HG03139 (cell line): ENCODE data around the gene ADAM17.
"Not testable (repeated sequence)": the region's sequence is repeated elsewhere in the genome, so short reads cannot be mapped to it uniquely, and the experiment has no call there.

Source experiments
- ATAC-seq: cut with Tn5 transposase; IDR thresholded peaks from one replicate; pipeline ENCODE4 v1.9.1; 2021; ENCODE audit not compliant: unreplicated experiment

ADAM17 gene

DNA sequence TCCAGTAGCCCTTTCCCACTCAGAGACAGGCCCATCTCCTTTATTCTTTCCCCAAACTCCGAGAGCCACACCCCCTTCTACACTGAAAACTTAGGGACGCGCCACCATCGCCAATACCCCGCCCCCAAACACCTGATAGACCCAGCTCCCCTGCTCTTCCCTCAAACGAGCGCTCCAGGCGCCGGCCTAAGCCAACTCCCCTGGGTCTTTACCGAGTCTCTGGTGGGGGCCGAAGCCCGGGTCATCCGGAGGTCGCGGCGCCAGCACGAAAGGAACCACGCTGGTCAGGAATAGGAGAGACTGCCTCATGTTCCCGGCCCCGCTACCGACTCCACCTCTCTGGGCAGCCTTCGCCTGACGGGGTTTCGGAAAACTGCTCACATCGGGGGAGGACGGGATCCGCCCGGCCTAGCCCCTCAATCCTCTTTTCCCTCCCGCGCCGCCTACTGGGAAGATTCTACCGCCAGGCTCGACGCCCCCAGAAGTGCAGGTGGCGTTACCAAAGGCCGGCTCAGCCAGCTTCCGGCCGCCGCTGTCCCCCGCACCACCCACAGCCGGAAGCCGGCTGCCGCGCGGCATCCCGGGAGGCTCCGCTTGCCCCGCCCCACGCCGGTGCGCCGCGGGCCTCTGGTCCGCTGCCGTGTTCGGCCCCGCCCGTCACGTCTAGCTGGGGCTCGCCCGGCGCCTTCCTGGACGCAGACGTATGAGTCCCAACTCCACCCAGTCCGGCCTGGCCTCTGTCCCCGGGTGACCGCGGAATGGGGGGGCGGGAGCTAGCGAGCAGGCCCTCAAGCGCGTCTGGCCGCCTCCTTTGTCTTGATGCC is at the start of gene ADAM17:
ADAM17 (minus strand) TSS at position 534 of the 824 bp plus-strand sequence; CDS start at position 309, 225 bp downstream.
- peak; percentile 87 for ATAC-seq

DNA sequence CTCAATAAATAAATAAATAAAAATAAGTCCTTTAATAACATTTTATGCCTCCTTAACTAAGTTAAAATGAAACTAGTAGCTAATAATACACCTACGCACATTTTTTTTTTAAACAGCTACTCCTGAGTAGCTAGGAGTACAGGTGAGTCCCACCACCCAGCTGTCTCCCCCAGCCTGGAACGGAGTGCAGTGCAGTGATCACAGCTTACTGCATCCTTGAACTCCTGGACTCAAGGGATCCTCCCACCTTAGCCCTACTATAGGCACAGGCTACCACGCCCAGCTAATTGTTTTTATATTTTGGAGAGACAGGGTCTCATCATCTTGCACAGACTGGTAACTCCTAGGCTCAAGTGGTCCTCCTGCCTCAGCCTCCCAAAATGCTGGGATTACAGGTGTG is 46.8 kb upstream of the ADAM17 start:
- no peak for ATAC-seq

DNA sequence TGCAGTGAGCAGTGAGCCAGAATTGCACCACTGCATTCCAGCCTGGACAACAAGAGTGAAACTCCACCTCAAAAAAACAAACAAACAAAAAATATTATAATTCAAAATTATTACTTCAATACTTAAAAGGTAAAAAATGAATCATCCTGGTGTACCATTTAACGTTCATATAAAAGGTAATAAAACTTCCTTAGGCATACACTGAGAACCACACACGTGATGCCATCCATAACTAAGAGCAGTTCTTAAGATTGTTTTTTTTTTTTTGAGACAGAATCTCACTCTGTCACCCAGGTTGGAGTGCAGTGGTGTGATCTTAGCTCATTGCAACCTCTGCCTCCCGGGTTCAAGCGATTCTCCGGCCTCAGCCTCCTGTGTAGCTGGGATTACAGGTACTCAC is 45.8 kb upstream of the ADAM17 start:
- ATAC-seq = no peak

DNA sequence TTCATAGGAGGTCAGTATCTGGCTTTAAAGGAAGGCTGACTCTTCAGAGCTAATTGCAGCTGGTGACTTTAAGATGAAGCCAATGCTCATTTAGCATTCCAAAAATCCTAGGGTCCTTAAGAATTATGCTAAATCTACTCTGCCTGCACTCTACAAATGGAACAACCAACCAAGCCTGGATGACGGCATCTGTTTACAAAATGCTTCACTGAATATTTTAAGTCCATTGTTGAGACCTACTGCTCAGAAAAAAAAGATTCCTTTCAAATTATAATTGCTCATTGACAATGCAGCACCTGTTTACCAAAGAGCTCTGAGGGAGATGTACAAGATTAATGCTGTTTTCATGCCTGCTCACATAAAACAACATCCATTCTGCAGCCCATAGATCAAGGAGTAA is 43.8 kb upstream of the ADAM17 start:
- ATAC-seq = no peak

DNA sequence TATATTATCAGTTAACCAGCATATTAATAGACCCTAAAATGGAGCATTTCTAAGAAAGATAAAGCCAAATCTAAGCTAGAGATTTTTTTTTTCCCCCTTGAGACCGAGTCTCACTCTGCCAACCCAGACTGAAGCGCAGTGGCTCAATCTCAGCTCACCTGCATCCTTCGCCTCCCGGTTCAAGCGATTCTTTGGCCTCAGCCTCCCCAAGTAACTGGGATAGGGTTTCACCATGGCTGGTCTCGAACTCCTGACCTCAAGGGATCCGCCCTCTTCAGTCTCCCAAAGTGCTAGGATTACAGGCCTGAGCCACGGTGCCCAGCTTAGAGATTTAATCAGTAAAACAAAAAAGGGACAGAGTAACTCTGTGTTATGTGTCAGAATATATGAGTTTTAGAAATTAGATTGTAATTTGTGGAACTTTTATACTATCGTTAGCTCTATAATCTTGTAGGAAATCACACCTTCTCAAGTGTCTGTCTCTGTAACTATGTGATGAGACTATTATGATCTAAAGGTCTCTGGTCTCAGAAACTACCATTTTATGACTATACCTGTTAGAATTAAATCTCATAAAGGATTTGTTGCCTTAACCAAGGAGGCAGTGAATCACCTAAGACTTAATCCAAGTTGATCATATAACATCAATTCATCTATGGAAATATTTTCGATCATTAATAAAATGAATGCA is 41.1 kb upstream of the ADAM17 start:
- no peak for ATAC-seq

DNA sequence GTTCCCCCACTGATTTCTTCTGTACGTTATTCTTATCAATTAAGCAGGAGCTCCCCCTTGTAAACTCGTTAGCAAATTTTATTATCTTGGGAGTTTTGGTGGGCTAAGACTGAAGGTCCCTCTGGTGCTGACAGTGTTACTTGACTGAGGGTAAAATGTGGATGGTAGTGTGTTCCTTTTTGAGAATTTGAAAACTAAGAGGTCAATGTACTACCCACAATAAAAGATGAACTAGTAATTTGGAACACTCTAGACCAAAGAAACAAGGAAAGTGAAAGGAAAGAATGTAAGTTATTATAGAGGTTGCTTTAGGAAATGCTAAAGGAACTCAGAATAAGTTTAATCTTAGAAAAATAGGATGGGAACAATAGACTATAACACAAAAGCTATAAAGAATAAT is 40.1 kb upstream of the ADAM17 start:
- no peak for ATAC-seq

DNA sequence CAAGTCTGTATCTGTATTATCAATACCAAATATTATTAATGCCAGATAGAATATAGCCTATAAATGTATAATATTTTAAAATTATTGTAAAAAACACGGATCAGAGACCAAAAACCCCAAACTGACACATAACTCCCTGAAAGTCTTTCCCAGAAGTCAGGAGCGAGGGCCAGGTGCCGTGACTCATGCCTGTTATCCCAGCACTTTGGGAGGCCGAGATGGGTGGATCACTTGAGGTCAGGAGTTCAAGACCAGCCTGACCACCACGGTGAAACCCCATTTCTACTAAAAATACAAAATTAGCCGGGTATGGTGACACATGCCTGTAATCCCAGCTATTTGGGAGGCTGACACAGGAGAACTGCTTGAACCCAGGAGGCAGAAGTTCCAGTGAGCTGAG is 39.6 kb upstream of the ADAM17 start:
- not testable (repeated sequence) for ATAC-seq

DNA sequence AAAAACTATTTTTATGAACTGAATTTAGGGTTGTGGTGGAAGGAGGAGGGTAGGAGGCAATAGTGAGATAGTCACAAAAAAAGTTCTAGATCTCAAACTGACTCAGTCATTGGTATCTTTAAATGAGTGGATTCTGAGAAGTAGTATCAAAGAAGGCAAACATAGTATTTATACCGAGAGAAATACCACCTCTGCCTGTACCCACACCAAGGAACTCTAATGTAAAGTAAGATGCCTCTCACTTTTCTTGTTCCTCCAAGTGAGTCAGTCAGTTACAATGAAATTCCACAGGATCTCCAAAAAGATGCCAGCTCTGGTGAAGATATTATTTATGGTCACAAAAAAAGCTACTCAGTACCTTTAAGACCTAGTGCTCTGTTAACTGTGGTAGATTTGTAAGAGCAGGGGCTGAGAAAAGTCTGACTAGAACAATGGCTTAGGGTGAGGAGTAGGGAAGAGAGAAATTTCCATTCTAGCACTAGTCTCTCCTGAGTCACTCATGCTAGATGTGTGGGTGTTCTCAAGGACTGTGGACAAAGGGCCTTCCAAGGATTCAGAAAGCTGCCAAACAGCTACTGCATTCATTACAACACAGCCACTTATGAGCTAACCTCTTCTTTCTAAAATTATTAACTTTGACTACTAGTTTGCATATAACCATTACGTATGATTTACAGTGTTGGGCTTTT is 38.9 kb upstream of the ADAM17 start:
- ATAC-seq = no peak

DNA sequence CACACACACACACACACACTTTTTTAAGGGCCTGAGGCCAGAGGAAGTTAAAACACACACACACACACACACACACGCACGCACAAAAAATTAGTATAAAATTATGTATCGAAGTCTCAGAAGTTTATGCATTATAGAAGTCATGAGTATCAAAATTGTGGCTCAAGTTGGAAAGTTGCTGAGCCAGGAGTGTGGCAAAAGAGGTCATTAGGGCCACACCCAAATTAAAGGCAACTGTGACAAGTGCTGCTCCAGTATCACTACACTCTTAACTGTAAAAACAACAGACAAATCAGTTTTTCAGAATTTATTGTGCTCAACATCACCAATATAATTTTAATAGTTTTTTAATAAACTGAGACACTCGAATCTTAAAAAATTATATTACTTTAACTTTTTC is 38.3 kb upstream of the ADAM17 start:
- ATAC-seq = no peak

DNA sequence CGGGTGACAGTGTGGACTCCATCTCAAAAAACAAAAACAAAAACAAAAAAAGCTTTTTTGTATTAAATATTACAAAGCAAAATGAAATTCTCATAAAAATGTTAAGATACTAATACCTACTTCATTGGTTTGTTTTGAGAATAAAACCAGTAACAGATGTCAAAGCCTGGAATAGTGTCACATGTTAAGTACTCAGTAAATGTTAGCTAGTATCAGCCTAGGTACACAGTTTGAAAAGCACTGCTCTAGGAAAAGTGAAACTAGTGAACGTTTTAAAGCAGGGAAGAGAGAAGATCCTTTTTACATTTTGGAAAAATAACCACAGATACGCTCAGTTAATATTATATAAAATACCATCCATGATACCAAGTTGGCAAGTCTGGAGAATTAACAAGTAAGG is 37.1 kb upstream of the ADAM17 start:
- no peak for ATAC-seq

DNA sequence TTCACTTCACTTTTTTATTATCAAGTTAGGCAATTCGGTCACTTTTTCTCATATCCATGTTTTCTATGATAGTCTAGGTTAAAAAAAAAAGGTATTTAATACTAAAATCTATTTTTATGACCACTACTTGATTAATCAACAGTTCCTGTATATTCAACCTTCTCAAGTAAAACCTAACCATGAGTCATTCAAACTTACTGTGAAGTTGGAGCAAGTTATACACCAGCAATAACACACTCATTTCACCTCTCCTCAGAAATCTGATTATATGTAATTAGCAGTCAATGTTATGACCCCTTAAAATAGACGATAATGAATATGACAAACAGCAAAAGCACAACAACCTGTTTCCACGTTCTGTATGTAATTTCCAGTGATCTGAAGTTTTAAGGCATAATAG is 35.0 kb upstream of the ADAM17 start:
- no peak for ATAC-seq

DNA sequence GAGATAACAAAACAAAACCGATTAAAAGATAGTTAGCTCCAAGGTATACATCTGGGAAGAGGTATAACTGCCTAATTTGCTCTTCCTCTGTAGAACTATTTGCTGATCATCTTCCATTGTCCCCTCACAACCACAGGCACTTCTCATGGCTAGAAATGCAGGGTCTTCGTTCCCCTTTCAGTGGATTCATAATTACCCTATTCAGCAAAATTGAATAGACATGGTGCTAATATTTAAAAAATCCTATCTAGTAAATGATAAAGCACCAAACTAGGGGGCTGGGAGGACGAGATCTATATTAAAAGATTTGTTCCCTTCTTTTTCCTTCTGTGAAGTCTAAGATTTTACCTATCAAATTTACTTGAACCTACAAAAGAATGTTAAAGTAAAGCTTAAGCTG is 30.8 kb upstream of the ADAM17 start:
- no peak for ATAC-seq

DNA sequence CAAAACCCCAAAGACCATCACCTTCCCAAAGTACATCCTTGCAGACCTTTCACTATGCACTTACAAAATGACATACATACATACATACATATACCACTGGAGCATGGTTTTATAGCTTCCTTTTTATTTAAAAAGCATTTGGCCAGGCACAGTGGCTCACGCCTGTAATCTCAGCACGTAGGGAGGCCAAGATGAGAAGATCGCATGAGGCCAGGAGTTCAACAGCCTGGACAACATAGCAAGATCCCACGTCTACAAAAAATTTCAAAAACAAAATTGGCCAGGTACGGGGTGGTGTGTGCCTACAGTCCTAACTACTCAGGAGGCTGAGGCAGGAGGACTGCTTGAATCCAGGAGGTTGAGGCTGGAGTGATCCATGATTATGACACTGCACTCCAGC is 29.9 kb upstream of the ADAM17 start:
- ATAC-seq = no peak

DNA sequence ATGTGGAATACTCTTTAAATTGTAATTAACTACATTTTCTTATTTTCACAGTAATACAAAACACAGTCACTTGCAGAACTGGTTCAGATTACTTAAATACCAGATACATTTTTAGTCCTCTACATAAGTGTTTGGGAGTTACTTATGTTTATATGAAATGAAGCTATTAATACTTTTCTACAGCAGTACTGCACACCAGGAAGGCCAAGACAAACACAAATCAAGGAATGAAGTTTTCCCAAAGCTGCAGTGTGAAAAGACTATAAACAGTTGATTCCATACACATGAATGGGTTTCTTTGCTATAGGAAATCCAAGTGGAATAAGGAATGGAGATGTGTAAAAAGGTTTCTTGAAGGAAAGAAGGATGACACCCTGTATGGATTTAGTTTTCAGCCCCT is 29.3 kb upstream of the ADAM17 start:
- not testable (repeated sequence) for ATAC-seq

DNA sequence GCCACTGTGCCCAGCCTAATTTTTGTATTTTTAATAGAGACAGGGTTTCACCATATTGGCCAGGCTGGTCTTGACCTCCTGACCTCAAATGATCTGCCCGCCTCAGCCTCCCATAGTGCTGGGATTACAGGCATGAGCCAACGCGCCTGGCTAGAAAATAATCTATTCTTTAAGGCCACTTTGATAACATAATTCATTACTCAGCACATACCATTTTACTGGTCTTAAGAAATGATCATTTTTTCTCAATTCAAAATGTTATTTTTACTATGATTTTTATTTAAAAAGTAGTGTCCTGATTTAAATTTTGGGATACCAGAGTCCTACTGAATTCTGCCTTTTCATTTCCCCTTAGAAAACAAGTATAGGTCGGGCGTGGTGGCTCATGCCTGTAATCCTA is 27.0 kb upstream of the ADAM17 start:
- no peak for ATAC-seq

DNA sequence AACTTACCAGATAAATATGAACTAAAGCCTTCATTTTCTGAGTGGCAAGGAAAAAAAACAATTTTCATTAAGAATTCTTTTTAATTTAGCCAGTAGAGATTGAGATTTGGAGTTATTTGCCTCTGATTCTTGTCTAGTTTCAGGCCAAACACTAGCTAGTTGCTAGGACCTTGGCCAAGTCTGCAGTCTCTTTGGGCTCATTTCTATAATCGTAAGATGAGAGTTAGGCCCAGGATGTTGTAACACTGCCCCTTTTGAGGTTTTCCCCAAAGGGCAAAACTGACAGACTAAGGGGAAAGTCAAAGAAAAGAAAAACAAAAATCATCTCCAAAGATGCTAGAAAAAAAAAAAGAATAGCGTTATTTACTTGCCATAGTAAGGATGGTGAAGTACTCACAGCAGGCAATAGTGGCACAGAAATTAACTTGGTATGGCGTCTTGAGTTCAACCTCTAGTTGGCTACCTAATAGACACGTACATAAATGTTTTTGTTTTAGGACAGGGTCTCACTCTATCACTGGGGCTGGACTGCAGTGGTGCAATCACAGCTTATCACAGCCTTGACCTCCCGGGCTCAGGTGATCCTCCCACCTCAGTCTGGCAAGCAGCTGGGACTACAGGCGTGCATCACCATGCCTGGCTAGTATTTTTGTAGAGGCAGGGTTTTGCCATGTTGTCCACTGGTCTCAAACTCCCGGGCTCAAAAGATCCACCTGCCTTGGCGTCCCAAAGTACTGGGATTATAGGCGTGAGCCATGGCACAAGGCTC is 23.0 kb upstream of the ADAM17 start:
- no peak for ATAC-seq

DNA sequence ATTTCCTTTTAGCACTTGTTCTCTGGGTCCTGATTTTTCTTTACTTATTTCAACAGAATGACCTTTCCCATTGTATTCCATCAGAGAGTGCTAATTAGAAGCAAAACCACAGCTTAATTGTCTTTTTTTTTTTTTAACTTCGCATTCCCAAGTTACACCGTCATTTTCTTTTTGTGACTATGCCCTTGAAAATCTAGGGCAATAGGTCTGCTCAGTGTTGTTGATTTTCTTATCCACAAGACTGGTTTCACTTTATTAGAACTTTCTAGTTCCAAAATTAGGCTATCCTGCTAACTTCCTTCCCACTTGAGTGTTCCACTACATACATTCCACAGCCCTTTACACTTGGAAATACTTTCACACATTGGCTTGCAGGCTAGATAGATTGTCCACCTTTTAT is 18.7 kb upstream of the ADAM17 start:
- ATAC-seq = no peak

DNA sequence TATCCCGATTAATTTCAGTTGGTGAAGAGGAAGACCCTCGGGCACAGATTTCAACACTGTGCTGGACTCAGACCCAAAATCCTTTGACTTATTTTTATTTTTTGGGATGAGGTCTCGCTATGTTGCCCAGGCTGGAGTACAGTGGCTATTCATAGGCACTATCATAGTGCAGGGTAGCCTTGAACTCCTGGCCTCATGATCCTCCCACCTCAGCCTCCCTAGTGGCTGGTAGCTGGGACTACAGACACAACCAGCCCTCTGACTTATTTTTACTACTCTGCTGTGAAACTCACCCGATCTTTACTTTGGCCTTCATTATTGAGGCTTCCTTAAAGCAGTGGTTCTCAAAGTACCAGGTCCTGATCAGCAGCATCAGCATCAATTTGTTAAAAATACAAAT is 18.2 kb upstream of the ADAM17 start:
- ATAC-seq = no peak

DNA sequence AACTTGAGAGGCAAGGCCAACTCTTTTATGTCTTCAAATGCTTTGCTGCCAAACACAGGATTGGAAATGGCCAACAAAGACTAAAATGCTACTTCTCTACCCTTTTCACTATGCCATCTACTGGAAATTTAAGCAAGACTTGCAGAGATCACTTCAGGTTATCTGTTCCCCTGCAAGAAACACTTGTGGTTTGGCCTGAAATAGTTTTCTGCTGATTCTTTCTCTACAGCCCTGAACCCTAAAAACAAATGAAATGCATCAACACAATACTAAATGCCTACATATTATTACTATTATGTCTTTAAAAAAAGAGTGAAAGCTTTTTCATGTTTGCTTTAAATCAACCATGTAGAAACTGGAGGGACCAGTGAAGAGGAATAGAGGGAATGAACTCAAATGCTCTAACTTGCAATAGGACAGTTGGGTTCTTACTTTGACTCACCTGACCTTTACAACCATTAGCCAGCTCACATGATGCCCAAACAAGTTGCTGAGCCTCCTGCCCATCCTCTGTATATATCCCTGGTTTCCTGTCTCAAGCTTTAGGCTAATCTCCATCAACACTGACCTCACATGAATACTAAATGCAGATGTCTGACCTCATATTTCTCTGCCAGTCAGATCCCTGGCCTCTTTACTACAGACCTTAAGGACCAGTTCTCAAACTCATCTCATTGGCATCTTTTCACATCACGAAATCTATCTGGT is 17.5 kb upstream of the ADAM17 start:
- no peak for ATAC-seq

DNA sequence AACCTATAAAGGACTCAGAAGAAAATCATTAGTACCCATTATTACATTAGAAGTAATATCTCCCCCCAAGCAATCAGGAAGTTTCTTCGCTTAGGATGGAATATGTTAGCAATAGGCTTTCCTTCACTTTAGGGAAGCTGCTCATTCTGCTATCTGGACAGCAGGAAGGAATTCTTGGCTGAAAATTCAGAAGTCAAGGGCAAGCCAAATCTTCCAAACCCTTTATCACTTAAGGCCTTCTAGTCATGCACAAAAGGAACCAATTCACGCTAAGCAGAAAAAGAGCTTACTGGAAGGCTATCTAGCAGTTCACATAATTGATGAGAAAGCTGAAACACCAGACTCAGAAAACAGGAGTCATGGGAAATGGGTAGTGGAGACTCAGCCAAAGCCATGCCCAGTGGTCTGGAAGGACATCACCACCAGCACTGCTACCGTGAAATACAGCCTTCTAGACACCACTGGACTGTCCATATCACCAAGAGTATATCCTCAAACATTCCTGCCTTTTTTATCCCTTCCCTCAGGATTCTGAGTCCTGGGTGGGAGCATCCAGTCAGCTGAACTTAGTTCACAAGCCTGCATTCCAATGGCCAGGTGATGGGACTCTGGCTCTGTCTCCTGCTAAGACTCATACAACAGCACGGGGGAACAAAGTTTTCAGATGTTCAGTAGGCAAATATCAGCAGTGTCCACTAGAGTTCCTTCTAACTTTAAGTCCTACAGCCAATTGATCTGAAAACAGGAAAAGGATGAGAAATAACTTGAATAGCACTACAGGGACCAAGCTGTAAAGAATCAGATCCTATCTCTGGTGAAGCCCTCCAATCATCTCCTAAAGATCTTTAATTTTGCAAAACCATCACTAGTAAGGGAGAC is 14.8 kb upstream of the ADAM17 start:
- ATAC-seq = no peak
